Activated CD4-positive, alpha-beta T cell treated with anti-CD3 and anti-CD28 coated beads for 36 hours (primary cell): ENCODE measurements around the gene EVI5L. TPM values are rescaled to one million over a fixed set of nuclear protein-coding genes. Genes with fewer than 3 reads are reported as not detected.

Experiments used
- ATAC-seq: fragments of 200-7000 bp; cut with Tn5 transposase; one replicate; pipeline ENCODE4 v1.10.0; 2021; ENCODE audit warnings: mild to moderate bottlenecking, moderate library complexity
- CTCF ChIA-PET: fragments of 350-600 bp; sonication (Branson Sonifier 250); formaldehyde crosslinking; loops from one replicate; lab custom pipeline; 2021; ENCODE audit warnings: antibody characterized with exemption; lab: Charles Lee
- POLR2A ChIA-PET: fragments of 350-600 bp; sonication (Branson Sonifier 250); formaldehyde crosslinking; loops from one replicate; lab custom pipeline; 2021; ENCODE audit warnings: antibody characterized with exemption, inconsistent platforms; lab: Charles Lee
- DNase-seq: peaks from one replicate; pipeline ENCODE4 v3.0.0-alpha.2; 2020
- H3K27ac Mint-ChIP-seq: one replicate; pipeline ENCODE4 v1.8.0; 2021; ENCODE audit warnings: mixed read lengths
- H3K27me3 Mint-ChIP-seq: one replicate; pipeline ENCODE4 v1.8.0; 2021; ENCODE audit warnings: mixed read lengths
- H3K36me3 Mint-ChIP-seq: one replicate; pipeline ENCODE4 v1.8.0; 2021; ENCODE audit warnings: low read depth, mixed read lengths
- H3K4me1 Mint-ChIP-seq: one replicate; pipeline ENCODE4 v1.8.0; 2021; ENCODE audit warnings: mixed read lengths
- H3K4me3 Mint-ChIP-seq: one replicate; pipeline ENCODE4 v1.8.0; 2021; ENCODE audit warnings: mild to moderate bottlenecking, moderate library complexity, mixed read lengths
- H3K9me3 Mint-ChIP-seq: one replicate; pipeline ENCODE4 v1.8.0; 2021; ENCODE audit warnings: low read depth, mixed read lengths
- intact Hi-C, 2 experiments: fragments of 100-400 bp; cut with DNase I in 1 of 2; cut with micrococcal nuclease in 1 of 2; formaldehyde crosslinking; loops; one replicate each; pipeline versions ENCODE4 v1.14.2 to v1.15.1; 2022 to 2024; cut with DNase I, micrococcal nuclease
- total RNA-seq, 2 experiments: library from RNA; stranded (reverse); gene quantifications; one replicate each; pipeline ENCODE4 v1.2.3, GENCODE V29; 2021

The EVI5L gene
- total RNA-seq, 2 experiments from 2014 or later, result 4.8 to 5.9 TPM

- DNase-seq (no peak), ATAC-seq (no peak)
- H3K9me3 Mint-ChIP-seq, result no peaks in the 10 kb centered on the region
- no peaks in the 10 kb centered on the region for H3K4me1 Mint-ChIP-seq
- POLR2A ChIA-PET, result no interaction called here
- no peaks in the 10 kb centered on the region for H3K36me3 Mint-ChIP-seq
- H3K4me3 Mint-ChIP-seq, result no peak overlapping the region
- intact Hi-C loops, result no loop called here
- H3K27me3 Mint-ChIP-seq, result no peaks in the 10 kb centered on the region
- CTCF ChIA-PET, result no interaction called here
- H3K27ac Mint-ChIP-seq, result no peak overlapping the region
These were observed 16.2 kb downstream of the EVI5L start for GRCh38 chr19:7846155-7846646.

- no peak for ATAC-seq
- no peaks in the 10 kb centered on the region for H3K36me3 Mint-ChIP-seq
- POLR2A ChIA-PET, result no interaction called here
- no peak overlapping the region for H3K4me3 Mint-ChIP-seq
- no peak for DNase-seq
- intact Hi-C loops, result no loop called here
- H3K27ac Mint-ChIP-seq, result no peak overlapping the region
- H3K4me1 Mint-ChIP-seq, result no peaks in the 10 kb centered on the region
- no peaks in the 10 kb centered on the region for H3K9me3 Mint-ChIP-seq
- H3K27me3 Mint-ChIP-seq, result no peaks in the 10 kb centered on the region
- CTCF ChIA-PET, result no interaction called here
These were observed 17.6 kb downstream of the EVI5L start for GRCh38 chr19:7847664-7848063.

GRCh38 chr19:7848779-7849457 lies 18.9 kb downstream of the EVI5L start:
- CTCF ChIA-PET, result no interaction called here
- ATAC-seq, result no peak
- DNase-seq, result no peak
- no peaks in the 10 kb centered on the region for H3K36me3 Mint-ChIP-seq
- POLR2A ChIA-PET, result no interaction called here
- H3K27ac Mint-ChIP-seq, result no peak overlapping the region
- H3K4me1 Mint-ChIP-seq, result peaks cover 3% of the 10 kb centered on the region
- no peaks in the 10 kb centered on the region for H3K9me3 Mint-ChIP-seq
- intact Hi-C loops, result no loop called here
- no peaks in the 10 kb centered on the region for H3K27me3 Mint-ChIP-seq
- no peak overlapping the region for H3K4me3 Mint-ChIP-seq

- CTCF ChIA-PET, result interaction anchor here (0.8 kb wide), 1 partner anchor 19 kb away, joined by 3 read pairs; the partner anchor contains the start of gene EVI5L
- Mint-ChIP-seq H3K27me3 (no peaks in the 10 kb centered on the region), H3K4me3 (no peak overlapping the region), H3K27ac (no peak overlapping the region), H3K36me3 (no peaks in the 10 kb centered on the region), H3K9me3 (no peaks in the 10 kb centered on the region), H3K4me1 (peaks cover 3% of the 10 kb centered on the region)
- intact Hi-C loops, result no loop called here
- ATAC-seq, result no peak
- DNase-seq, result no peak
- POLR2A ChIA-PET, result no interaction called here
These were observed 19.6 kb downstream of the EVI5L start for GRCh38 chr19:7849631-7849999.

- intact Hi-C loops, result loop anchor here in 1 of 2 experiments (5.0 kb wide), 1 partner anchor 72 kb away; the partner anchor contains the start of gene SNAPC2
- no peaks in the 10 kb centered on the region for H3K36me3 Mint-ChIP-seq
- no peak overlapping the region for H3K27ac Mint-ChIP-seq
- CTCF ChIA-PET, result interaction anchor here (0.5 to 0.8 kb wide), 2 partner anchors 20 to 198 kb away, joined by 3 read pairs; partner anchors contain the start of gene EVI5L
- ATAC-seq (no peak), DNase-seq (no peak)
- H3K4me1 Mint-ChIP-seq, result peaks cover 3% of the 10 kb centered on the region
- POLR2A ChIA-PET, result no interaction called here
- no peaks in the 10 kb centered on the region for H3K27me3 Mint-ChIP-seq
- no peaks in the 10 kb centered on the region for H3K9me3 Mint-ChIP-seq
- no peak overlapping the region for H3K4me3 Mint-ChIP-seq
These were observed 20.2 kb downstream of the EVI5L start for GRCh38 chr19:7850000-7850813.

- DNase-seq, result no peak
- Mint-ChIP-seq H3K36me3 (no peaks in the 10 kb centered on the region), H3K4me1 (peaks cover 3% of the 10 kb centered on the region), H3K27ac (no peak overlapping the region), H3K9me3 (no peaks in the 10 kb centered on the region), H3K27me3 (no peaks in the 10 kb centered on the region), H3K4me3 (no peak overlapping the region)
- CTCF ChIA-PET, result interaction anchor here (0.5 kb wide), 1 partner anchor 199 kb away, joined by 3 read pairs; no protein-coding TSS in a partner anchor
- no peak for ATAC-seq
- intact Hi-C loops, result loop anchor here in 1 of 2 experiments (5.0 kb wide), 1 partner anchor 71 kb away; the partner anchor contains the start of gene SNAPC2
- POLR2A ChIA-PET, result no interaction called here
These were observed 21.1 kb downstream of the EVI5L start for GRCh38 chr19:7850945-7851622.

GRCh38 chr19:7851623-7852500 lies 21.8 kb downstream of the EVI5L start:
- H3K4me1 Mint-ChIP-seq, result peaks cover 3% of the 10 kb centered on the region
- ATAC-seq, result no peak
- H3K27me3 Mint-ChIP-seq, result no peaks in the 10 kb centered on the region
- DNase-seq, result no peak
- no peak overlapping the region for H3K4me3 Mint-ChIP-seq
- no peak overlapping the region for H3K27ac Mint-ChIP-seq
- intact Hi-C loops, result loop anchor here in 1 of 2 experiments (5.0 kb wide), 1 partner anchor 70 kb away; the partner anchor contains the start of gene SNAPC2
- CTCF ChIA-PET, result interaction anchor here (0.6 to 2.2 kb wide), 10 partner anchors 18 to 329 kb away, joined by 3 to 15 read pairs (median 3); no protein-coding TSS in a partner anchor
- no peaks in the 10 kb centered on the region for H3K36me3 Mint-ChIP-seq
- POLR2A ChIA-PET, result no interaction called here
- no peaks in the 10 kb centered on the region for H3K9me3 Mint-ChIP-seq

- Mint-ChIP-seq H3K27me3 (no peaks in the 10 kb centered on the region), H3K4me1 (peaks cover 3% of the 10 kb centered on the region), H3K27ac (no peak overlapping the region), H3K36me3 (no peaks in the 10 kb centered on the region), H3K9me3 (no peaks in the 10 kb centered on the region), H3K4me3 (no peak overlapping the region)
- peak; percentile 85 for DNase-seq
- ChIA-PET POLR2A (no interaction called here), CTCF (interaction anchor here (0.6 to 2.2 kb wide), 12 partner anchors 9 to 214 kb away, joined by 3 to 15 read pairs (median 3); no protein-coding TSS in a partner anchor)
- intact Hi-C loops, result loop anchor here (1.0 to 5.0 kb wide), 2 partner anchors 69 to 72 kb away; partner anchors contain the start of gene SNAPC2 (in 1 of the 2)
- peak; percentile 89 for ATAC-seq
These were observed 23.1 kb downstream of the EVI5L start for GRCh38 chr19:7852851-7853769.

- POLR2A ChIA-PET, result no interaction called here
- no peak overlapping the region for H3K4me3 Mint-ChIP-seq
- H3K27me3 Mint-ChIP-seq, result no peaks in the 10 kb centered on the region
- peaks cover 3% of the 10 kb centered on the region for H3K4me1 Mint-ChIP-seq
- intact Hi-C loops, result loop anchor here (1.0 to 5.0 kb wide), 2 partner anchors 69 to 72 kb away; partner anchors contain the start of gene SNAPC2 (in 1 of the 2)
- ATAC-seq, result no peak
- no peaks in the 10 kb centered on the region for H3K9me3 Mint-ChIP-seq
- H3K36me3 Mint-ChIP-seq, result no peaks in the 10 kb centered on the region
- no peak overlapping the region for H3K27ac Mint-ChIP-seq
- CTCF ChIA-PET, result interaction anchor here (0.6 to 2.2 kb wide), 6 partner anchors 16 to 76 kb away, joined by 3 to 15 read pairs (median 3); no protein-coding TSS in a partner anchor
- no peak for DNase-seq
These were observed 23.7 kb downstream of the EVI5L start for GRCh38 chr19:7853770-7854128.
